ENCODE measurements around the gene TGFBR1. TPM values are rescaled to one million over a fixed set of nuclear protein-coding genes. Genes with fewer than 3 reads are reported as not detected.

Gene TGFBR1
- total RNA-seq, 1 donor from 2014 or later, result 203 TPM

- Mint-ChIP-seq H3K27me3 (ENCODE audit: low read depth, unreplicated experiment) (peaks cover 13% of the 10 kb centered on the region), H3K27ac (ENCODE audit: unreplicated experiment) (no peak overlapping the region), H3K36me3 (ENCODE audit: low read depth, unreplicated experiment) (no peaks in the 10 kb centered on the region), H3K4me3 (ENCODE audit: unreplicated experiment) (no peak overlapping the region), H3K4me1 (ENCODE audit: low read depth, unreplicated experiment) (peaks cover 2% of the 10 kb centered on the region), H3K9me3 (ENCODE audit: unreplicated experiment) (peaks cover 2% of the 10 kb centered on the region)
- Histone ChIP-seq H3K4me2 (ENCODE audit: low read length) (no peak overlapping the region), H3K9me3 (ENCODE audit: insufficient read depth, low read depth, low read length) (no peaks in the 10 kb centered on the region), H3K9ac (ENCODE audit: low read length) (no peak overlapping the region), H3K36me3 (ENCODE audit: insufficient read depth, low read length) (no peaks in the 10 kb centered on the region), H3K27ac (ENCODE audit: low read depth, low read length) (no peak overlapping the region), H2AFZ (ENCODE audit: low read depth, low read length) (no peak overlapping the region), H3K4me3 (ENCODE audit: insufficient read depth, low read depth, low read length) (no peak overlapping the region), H4K20me1 (ENCODE audit: insufficient read depth, low read length) (no peaks in the 10 kb centered on the region), H3K79me2 (ENCODE audit: insufficient read depth, low read length) (no peaks in the 10 kb centered on the region), H3K4me1 (ENCODE audit: insufficient read depth, low read length) (no peaks in the 10 kb centered on the region), H3K27me3 (ENCODE audit: insufficient read depth, low read length) (no peaks in the 10 kb centered on the region)
- no peak for DNase-seq (ENCODE audit: low read depth)
- no peak for TF ChIP-seq EZH2 (IDR thresholded peaks at IDR 0.05; ENCODE audit: insufficient read depth, low read length)
- no peak for TF ChIP-seq CTCF (IDR thresholded peaks at IDR 0.05; ENCODE audit: insufficient read depth, low read depth, low read length)
- no peak for FAIRE-seq
These were observed 96.7 kb downstream of the TGFBR1 start for GRCh38 chr9:99201603-99202002.

Other genes with a start within 250 kb of the TGFBR1 start
- 5.6 and 11.7 TPM in 2 replicates for gene COL15A1, start 161.2 kb upstream of the TGFBR1 start, total RNA-seq
- gene ALG2, start 116.8 kb downstream of the TGFBR1 start, total RNA-seq, result 33.3 and 35.7 TPM in 2 replicates
- 263 and 266 TPM in 2 replicates for gene SEC61B, start 117.2 kb downstream of the TGFBR1 start, total RNA-seq